Osteocyte (in vitro differentiated cells): ENCODE measurements around the gene TMEM240. TPM values are rescaled to one million over a fixed set of nuclear protein-coding genes. Genes with fewer than 3 reads are reported as not detected.
A peak's percentile ranks its signal among the peaks of the same experiment; 100 is the strongest.
"Not testable (repeated sequence)": the region's sequence is repeated elsewhere in the genome, so short reads cannot be mapped to it uniquely, and the experiment has no call there.

Experiments used
- DNase-seq: peaks from one replicate; pipeline ENCODE4 v3.0.0; 2021; ENCODE audit warnings: mixed read lengths; ENCODE audit not compliant: unreplicated experiment; ENCODE audit errors: extremely low spot score
- H3K27ac Mint-ChIP-seq: one replicate; pipeline ENCODE4 v1.8.0; 2021; ENCODE audit warnings: mild to moderate bottlenecking, mixed read lengths; ENCODE audit not compliant: unreplicated experiment
- H3K27me3 Mint-ChIP-seq: one replicate; pipeline ENCODE4 v1.8.0; 2021; ENCODE audit warnings: mixed read lengths; ENCODE audit not compliant: unreplicated experiment
- H3K36me3 Mint-ChIP-seq: one replicate; pipeline ENCODE4 v1.8.0; 2021; ENCODE audit warnings: mixed read lengths; ENCODE audit not compliant: unreplicated experiment
- H3K4me1 Mint-ChIP-seq: one replicate; pipeline ENCODE4 v1.8.0; 2021; ENCODE audit warnings: mixed read lengths; ENCODE audit not compliant: unreplicated experiment
- H3K4me3 Mint-ChIP-seq: one replicate; pipeline ENCODE4 v1.8.0; 2021; ENCODE audit warnings: mild to moderate bottlenecking, moderate library complexity, mixed read lengths; ENCODE audit not compliant: unreplicated experiment
- H3K9me3 Mint-ChIP-seq: one replicate; pipeline ENCODE4 v1.8.0; 2021; ENCODE audit warnings: mixed read lengths; ENCODE audit not compliant: unreplicated experiment
- total RNA-seq: library from RNA; stranded (reverse); gene quantifications from 2 replicates; pipeline ENCODE4 v1.2.1, GENCODE V29; 2021
- TF ChIP-seq, protein P1 (sequence below): fragments of 200-600 bp; sonication (generic); IDR thresholded peaks from 2 replicates; pipeline ENCODE4 v1.5.0; 2021; ENCODE audit warnings: antibody characterized with exemption, mild to moderate bottlenecking, moderate library complexity

TMEM240 gene
- total RNA-seq, 1 donor from 2014 or later = 16.6 TPM

DNA sequence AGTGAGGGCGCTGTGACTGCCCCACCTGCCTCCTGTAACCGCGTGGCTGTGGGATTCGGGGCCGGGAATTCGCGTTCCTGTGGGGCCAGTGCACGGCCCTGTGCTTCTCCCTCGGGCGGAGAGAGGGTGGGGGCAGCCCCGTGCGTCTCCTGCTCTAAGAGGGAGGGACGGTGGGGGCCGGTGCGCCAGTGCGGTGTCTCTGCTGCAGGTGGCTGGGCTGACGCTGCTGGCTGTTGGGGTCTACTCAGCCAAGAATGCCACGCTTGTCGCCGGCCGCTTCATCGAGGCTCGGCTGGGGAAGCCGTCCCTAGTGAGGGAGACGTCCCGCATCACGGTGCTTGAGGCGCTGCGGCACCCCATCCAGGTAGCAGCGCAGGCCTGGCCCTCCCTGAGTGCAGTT, 17.9 kb downstream of the TMEM240 start:
- not testable (repeated sequence) for H3K27ac Mint-ChIP-seq, DNase-seq, H3K27me3 Mint-ChIP-seq, H3K4me3 Mint-ChIP-seq, H3K9me3 Mint-ChIP-seq, H3K4me1 Mint-ChIP-seq, H3K36me3 Mint-ChIP-seq

DNA sequence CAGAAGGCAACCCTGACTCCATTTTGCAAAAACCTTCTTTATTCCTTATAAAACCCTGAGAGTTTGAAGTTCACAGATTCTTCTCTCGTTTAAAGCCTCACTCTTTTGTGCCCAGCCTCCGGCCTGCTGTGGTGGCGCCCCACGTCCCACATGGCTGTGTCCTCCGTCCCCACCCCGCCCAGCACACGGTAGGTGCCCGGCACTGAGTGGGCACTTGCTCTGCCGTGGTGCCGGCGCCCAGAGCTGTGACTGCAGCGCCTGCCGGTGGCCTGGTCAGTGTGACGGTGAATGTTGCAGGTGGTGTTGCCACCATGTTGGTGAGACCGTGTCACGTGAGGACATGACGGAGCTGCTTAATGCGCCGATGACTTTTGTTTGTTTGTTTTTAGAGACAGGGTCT, 19.1 kb downstream of the TMEM240 start:
- Mint-ChIP-seq H3K27me3 (no peaks in the 10 kb centered on the region), H3K36me3 (peaks cover 6% of the 10 kb centered on the region), H3K27ac (no peak overlapping the region), H3K4me3 (no peak overlapping the region), H3K4me1 (no peaks in the 10 kb centered on the region), H3K9me3 (no peaks in the 10 kb centered on the region)
- TF ChIP-seq, protein P1, sequence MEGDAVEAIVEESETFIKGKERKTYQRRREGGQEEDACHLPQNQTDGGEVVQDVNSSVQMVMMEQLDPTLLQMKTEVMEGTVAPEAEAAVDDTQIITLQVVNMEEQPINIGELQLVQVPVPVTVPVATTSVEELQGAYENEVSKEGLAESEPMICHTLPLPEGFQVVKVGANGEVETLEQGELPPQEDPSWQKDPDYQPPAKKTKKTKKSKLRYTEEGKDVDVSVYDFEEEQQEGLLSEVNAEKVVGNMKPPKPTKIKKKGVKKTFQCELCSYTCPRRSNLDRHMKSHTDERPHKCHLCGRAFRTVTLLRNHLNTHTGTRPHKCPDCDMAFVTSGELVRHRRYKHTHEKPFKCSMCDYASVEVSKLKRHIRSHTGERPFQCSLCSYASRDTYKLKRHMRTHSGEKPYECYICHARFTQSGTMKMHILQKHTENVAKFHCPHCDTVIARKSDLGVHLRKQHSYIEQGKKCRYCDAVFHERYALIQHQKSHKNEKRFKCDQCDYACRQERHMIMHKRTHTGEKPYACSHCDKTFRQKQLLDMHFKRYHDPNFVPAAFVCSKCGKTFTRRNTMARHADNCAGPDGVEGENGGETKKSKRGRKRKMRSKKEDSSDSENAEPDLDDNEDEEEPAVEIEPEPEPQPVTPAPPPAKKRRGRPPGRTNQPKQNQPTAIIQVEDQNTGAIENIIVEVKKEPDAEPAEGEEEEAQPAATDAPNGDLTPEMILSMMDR = no peak
- no peak for DNase-seq

DNA sequence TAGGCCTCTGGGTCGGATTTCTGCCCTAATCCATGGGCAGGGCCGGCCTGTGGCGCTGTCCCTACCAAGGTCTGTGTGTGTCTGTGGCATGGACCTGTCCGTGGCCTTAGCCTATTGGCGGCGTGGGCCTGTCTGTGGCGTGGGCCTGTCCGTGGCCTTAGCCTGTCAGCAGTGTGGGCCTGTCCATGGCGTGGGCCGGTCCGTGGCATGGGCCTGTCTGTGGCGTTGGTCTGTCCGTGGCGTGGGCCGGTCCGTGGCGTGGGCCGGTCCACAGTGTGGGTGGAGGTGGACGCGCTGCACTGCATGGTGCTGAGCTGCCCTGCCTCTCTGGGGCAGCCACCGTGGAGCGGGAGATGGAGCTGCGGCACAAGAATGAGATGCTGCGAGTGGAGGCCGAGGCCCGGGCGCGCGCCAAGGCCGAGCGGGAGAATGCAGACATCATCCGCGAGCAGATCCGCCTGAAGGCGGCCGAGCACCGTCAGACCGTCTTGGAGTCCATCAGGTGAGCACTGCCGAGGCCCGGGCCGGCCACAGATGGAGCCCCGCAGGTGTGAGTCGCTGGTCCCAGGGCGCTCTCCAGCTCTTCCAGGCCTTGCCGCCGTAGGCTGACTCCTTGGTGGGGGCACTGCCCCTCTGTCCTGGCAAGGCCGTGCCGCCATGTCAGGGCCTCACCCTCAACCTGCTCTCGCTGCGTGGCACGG, 20.5 kb downstream of the TMEM240 start:
- not testable (repeated sequence) for H3K9me3 Mint-ChIP-seq, H3K27ac Mint-ChIP-seq, H3K27me3 Mint-ChIP-seq, H3K4me1 Mint-ChIP-seq, H3K36me3 Mint-ChIP-seq, H3K4me3 Mint-ChIP-seq, DNase-seq

DNA sequence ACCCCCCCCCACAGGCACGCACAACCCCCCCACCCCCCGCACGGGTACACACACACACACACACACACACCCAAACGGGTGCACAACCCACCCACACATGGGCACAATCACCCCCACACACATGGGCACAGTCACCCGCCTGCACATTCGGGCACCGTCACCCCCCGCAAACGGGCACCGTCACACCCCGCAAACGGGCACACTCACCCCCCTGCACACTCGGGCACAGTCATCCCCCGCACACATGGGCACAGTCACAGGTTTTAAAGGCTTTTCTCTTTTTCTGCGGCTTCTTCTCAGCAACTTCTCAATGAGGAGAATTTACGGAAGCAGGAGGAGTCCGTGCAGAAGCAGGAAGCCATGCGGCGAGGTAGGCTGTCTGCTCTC, 21.8 kb downstream of the TMEM240 start:
- H3K4me1 Mint-ChIP-seq, DNase-seq, H3K9me3 Mint-ChIP-seq, H3K27ac Mint-ChIP-seq, H3K27me3 Mint-ChIP-seq, H3K4me3 Mint-ChIP-seq, H3K36me3 Mint-ChIP-seq: not testable (repeated sequence)

DNA sequence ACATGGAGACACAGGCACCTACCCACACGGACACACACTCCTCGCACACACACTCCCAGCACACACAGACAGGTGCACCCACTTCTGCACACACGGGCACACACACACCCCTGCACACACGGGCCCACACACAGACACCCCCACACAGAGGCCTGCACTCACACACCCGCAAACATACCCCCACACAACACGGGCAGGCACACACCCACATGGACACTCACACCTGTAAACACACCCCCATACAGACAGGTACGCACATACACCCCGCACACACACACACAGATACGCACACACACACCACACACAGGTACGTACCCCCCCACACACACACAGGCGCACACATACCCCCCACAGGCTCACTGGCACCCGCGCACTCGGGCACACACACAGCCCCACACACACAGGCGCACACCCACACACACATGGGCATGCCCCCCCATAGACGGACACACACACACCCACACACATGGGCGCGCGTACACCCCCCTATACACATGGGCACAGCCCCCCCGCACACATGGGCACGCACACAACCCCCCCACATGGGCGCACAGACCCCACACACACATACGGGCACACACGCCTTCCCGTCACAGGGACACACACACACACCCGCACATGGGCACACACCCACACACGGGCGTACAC, 22.3 kb downstream of the TMEM240 start:
- Mint-ChIP-seq H3K36me3 (peaks cover 6% of the 10 kb centered on the region), H3K4me3 (no peak overlapping the region), H3K4me1 (peaks cover 5% of the 10 kb centered on the region), H3K27ac (no peak overlapping the region), H3K9me3 (no peaks in the 10 kb centered on the region), H3K27me3 (no peaks in the 10 kb centered on the region)
- no peak for DNase-seq
- TF ChIP-seq, protein P1 = no peak

DNA sequence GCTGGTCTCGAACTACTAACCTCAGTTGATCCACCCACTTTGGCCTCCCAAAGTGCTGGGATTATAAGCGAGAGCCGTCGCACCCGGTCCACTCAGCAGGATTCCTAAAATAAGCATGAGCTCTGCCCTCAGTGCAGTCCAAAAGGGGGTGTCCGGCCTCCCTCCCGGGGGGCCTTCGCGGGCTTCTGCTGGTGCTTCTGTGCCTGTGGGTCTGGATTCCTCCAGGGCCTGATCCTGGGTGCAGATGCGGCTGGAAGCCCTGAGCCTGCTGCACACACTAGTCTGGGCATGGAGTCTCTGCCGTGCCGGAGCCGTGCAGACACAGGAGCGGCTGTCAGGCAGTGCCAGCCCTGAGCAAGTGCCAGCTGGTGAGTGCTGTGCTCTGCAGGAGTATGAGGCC, 23.5 kb downstream of the TMEM240 start:
- H3K27me3 Mint-ChIP-seq, H3K4me3 Mint-ChIP-seq, H3K36me3 Mint-ChIP-seq, DNase-seq, H3K27ac Mint-ChIP-seq, H3K9me3 Mint-ChIP-seq, H3K4me1 Mint-ChIP-seq: not testable (repeated sequence)

DNA sequence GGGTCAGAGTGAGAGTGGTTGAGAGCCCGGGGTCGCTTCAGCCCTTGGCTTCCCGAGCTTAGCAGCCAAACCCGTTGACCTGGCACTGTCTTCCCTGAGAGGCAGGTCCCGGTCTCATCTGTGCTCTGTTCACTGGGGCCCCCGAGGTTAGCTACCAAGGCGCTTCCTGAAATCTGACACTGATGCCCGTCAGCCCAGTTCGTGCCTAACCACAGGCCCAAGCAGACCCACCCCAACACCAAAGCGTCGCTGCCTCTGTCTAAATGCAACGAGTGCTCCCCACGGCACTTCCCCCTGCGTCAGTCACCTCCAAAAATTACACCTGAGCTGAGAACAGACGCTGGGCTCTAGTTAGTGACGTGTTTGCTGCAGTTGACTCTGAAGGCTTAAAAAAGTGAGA, 26.0 kb downstream of the TMEM240 start:
- H3K4me3 Mint-ChIP-seq, DNase-seq, H3K9me3 Mint-ChIP-seq, H3K27me3 Mint-ChIP-seq, H3K36me3 Mint-ChIP-seq, H3K27ac Mint-ChIP-seq: not testable (repeated sequence)
- peaks cover 11% of the 10 kb centered on the region for H3K4me1 Mint-ChIP-seq

DNA sequence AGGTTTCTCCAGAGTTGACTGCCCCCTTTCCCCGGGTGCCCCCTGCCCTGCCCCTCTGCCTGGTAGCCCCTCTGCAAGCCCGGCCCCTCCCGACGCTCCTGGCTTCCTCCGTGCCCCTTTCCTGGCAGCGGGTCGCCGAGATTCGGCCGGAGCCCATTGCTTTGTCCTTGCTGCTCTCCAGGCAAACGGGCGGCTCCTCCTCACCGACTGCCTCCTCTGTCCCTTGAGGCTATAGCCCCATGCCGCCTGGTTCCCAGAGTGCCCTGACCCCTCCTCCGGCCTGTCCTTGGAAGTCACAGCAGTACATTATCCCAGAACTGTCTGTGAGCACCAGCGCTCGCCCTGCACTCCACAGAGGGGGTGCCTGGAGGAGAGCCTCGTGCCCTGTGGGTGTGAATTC, 26.7 kb downstream of the TMEM240 start:
- H3K9me3 Mint-ChIP-seq, H3K27me3 Mint-ChIP-seq, H3K27ac Mint-ChIP-seq, H3K36me3 Mint-ChIP-seq, DNase-seq: not testable (repeated sequence)
- H3K4me1 Mint-ChIP-seq = peaks cover 11% of the 10 kb centered on the region
- H3K4me3 Mint-ChIP-seq = peak overlapping the region; percentile 54

DNA sequence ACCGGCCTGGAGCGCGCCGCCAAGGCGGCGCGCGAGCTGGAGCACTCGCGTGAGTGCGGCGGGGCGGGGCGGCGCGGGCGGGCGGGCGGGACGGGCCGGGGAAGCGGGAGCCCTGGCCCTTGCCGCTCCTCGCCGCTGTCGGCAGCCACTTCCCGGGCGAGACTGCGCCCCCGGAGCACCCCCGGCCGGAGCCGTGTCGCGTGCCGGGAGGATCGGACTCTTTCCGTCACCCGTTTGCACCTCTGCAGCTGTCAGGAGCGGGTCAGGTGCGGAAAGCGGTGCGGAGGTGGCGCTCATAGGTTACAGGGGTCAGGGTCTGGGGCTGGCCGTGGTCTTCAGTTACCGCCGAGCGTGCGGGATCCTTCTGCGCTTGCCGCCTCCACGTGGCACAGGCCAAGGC, 28.0 kb downstream of the TMEM240 start:
- Mint-ChIP-seq H3K4me1 (peaks cover 11% of the 10 kb centered on the region), H3K27ac (peak overlapping the region; percentile 34), H3K4me3 (peak overlapping the region; percentile 69)
- DNase-seq, H3K27me3 Mint-ChIP-seq, H3K9me3 Mint-ChIP-seq, H3K36me3 Mint-ChIP-seq: not testable (repeated sequence)
